ENCODE results near the gene TCTN3. TPM values are rescaled to one million over a fixed set of nuclear protein-coding genes. Genes with fewer than 3 reads are reported as not detected.

TCTN3 gene
- total and polyA plus RNA-seq, 10 of the 15 experiments (the other 5 are each of a cell fraction or from before 2014, with no cell fraction given) = 20.0 to 48.7 (median 29.1) TPM

- Histone ChIP-seq H3K9ac (ENCODE audit: control insufficient read depth, insufficient read depth, low read length) (no peak overlapping the region), H3K36me3 (ENCODE audit: control insufficient read depth in 2 of 2, insufficient read depth in 2 of 2, low read length in 1 of 2) (peaks cover 8 to 30% of the 10 kb centered on the region in 2 experiments), H3K27ac (ENCODE audit: control insufficient read depth, insufficient read depth) (no peak overlapping the region), H3K9me3 (replicated peaks; ENCODE audit: control insufficient read depth, insufficient read depth, low read length) (peaks cover 8% of the 10 kb centered on the region; the same call in 2 of the 3 replicates), H4K20me1 (ENCODE audit: control insufficient read depth, insufficient read depth) (no peaks in the 10 kb centered on the region), H3K27me3 (replicated peaks in 1 of 2; ENCODE audit: control insufficient read depth in 2 of 2, insufficient read depth in 2 of 2, low read length in 1 of 2) (no peaks in the 10 kb centered on the region), H3K79me2 (ENCODE audit: control insufficient read depth, insufficient read depth, low read length) (peaks cover 19% of the 10 kb centered on the region), H2AFZ (ENCODE audit: control insufficient read depth, low read depth, low read length) (no peak overlapping the region), H3K4me3 (no peak overlapping the region), H3K4me1 (ENCODE audit: control insufficient read depth, insufficient read depth, low read length) (peaks cover 2% of the 10 kb centered on the region; the same call in 1 of the 2 replicates), H3K4me2 (ENCODE audit: control insufficient read depth, insufficient read depth) (no peak overlapping the region)
- ATAC-seq (no peak), FAIRE-seq (no peak), DNase-seq (ENCODE audit: low read depth, low spot score) (no peak)
- intact Hi-C loops (cut with micrococcal nuclease; ENCODE audit: unreplicated experiment) = no loop called here
- TF ChIP-seq RELA (IDR thresholded peaks at IDR 0.05; ENCODE audit: borderline replicate concordance, partially characterized antibody) (no peak), MXI1 (IDR thresholded peaks at IDR 0.05; ENCODE audit: low read depth, low read length) (no peak), SP1 (IDR thresholded peaks at IDR 0.05; ENCODE audit: low read depth, low read length) (no peak), ATF7 (IDR thresholded peaks at IDR 0.05; ENCODE audit: low read depth) (no peak)
- BruUV-seq (replicated peaks) = no TSS peak
- SMC1A ChIA-PET (ENCODE audit: uncharacterized antibody, unreplicated experiment) = interaction anchor here (0.8 to 1.0 kb wide), 2 partner anchors 13 to 43 kb away, joined by 3 read pairs; partner anchors contain the start of gene TCTN3
- RAD21 ChIA-PET (ENCODE audit: unreplicated experiment) = no interaction called here
- in situ Hi-C loops (cut with MboI) = no loop called here
- WGBS (ENCODE audit: insufficient coverage, insufficient replicate concordance, low lambda C conversion rate, missing lambda C conversion rate) = 92% methylated on average over 2 of the region's 2 CpGs
- POLR2A ChIA-PET = no interaction called here
- CTCF ChIA-PET = no interaction called here
Observed at GRCh38 chr10:95650232-95650631, 43.5 kb downstream of the TCTN3 start.

DNA sequence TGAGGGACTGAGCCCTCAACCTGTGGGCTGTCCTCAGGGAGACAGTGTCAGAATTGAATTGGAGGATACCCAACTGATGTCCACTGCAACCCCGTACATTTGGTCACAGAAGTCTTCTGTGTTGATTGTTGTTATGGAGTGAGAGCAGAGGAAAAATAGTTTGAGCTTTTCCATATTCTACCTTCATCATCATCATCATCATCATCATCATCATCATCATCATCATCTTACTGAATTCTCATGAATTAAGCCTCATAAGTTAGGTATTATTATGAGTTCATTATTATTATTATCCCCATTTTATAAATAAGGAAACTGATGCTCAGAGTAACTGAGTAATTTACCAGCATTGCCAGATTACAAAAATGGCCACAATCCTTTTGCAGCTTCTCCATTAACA is 45.6 kb downstream of the TCTN3 start:
- POLR2A ChIA-PET = no interaction called here
- Histone ChIP-seq H2AFZ (ENCODE audit: control insufficient read depth, low read depth, low read length) (no peak overlapping the region), H3K9me3 (replicated peaks; ENCODE audit: control insufficient read depth, insufficient read depth, low read length) (peaks cover 8% of the 10 kb centered on the region; the same call in 2 of the 3 replicates), H3K9ac (ENCODE audit: control insufficient read depth, insufficient read depth, low read length) (no peak overlapping the region), H3K4me3 (no peak overlapping the region), H3K36me3 (ENCODE audit: control insufficient read depth in 2 of 2, insufficient read depth in 2 of 2, low read length in 1 of 2) (peaks cover 8 to 34% of the 10 kb centered on the region in 2 experiments), H3K4me1 (ENCODE audit: control insufficient read depth, insufficient read depth, low read length) (no peaks in the 10 kb centered on the region; the same call in 1 of the 2 replicates), H3K27me3 (replicated peaks in 1 of 2; ENCODE audit: control insufficient read depth in 2 of 2, insufficient read depth in 2 of 2, low read length in 1 of 2) (no peaks in the 10 kb centered on the region), H4K20me1 (ENCODE audit: control insufficient read depth, insufficient read depth) (no peaks in the 10 kb centered on the region; the same call in 1 of the 2 replicates), H3K27ac (ENCODE audit: control insufficient read depth, insufficient read depth) (no peak overlapping the region), H3K4me2 (ENCODE audit: control insufficient read depth, insufficient read depth) (no peak overlapping the region), H3K79me2 (ENCODE audit: control insufficient read depth, insufficient read depth, low read length) (peaks cover under 1% of the 10 kb centered on the region)
- in situ Hi-C loops (cut with MboI) = no loop called here
- BruUV-seq (replicated peaks) = no TSS peak
- RAD21 ChIA-PET (ENCODE audit: unreplicated experiment) = no interaction called here
- ATAC-seq = no peak
- intact Hi-C loops (cut with micrococcal nuclease; ENCODE audit: unreplicated experiment) = no loop called here
- 100% methylated on average over 1 of the region's 1 CpG for WGBS (ENCODE audit: insufficient coverage, insufficient replicate concordance, low lambda C conversion rate, missing lambda C conversion rate)
- SMC1A ChIA-PET (ENCODE audit: uncharacterized antibody, unreplicated experiment) = interaction anchor here (0.9 kb wide), 1 partner anchor 14 kb away, joined by 3 read pairs; no protein-coding TSS in a partner anchor
- CTCF ChIA-PET = interaction anchor here (1.1 to 1.2 kb wide), 3 partner anchors 46 to 274 kb away, joined by 3 to 4 read pairs (median 3); partner anchors contain the start of gene TCTN3
- no peak for DNase-seq (ENCODE audit: low read depth, low spot score)
- FAIRE-seq = no peak
- TF ChIP-seq POLR2AphosphoS5 (IDR thresholded peaks at IDR 0.05; ENCODE audit: low read length) (no peak), GABPA (IDR thresholded peaks at IDR 0.05; ENCODE audit: low read depth) (no peak), NFXL1 (IDR thresholded peaks at IDR 0.05; ENCODE audit: borderline replicate concordance) (no peak), ZBTB11 (CRISPR knock-in tag; IDR thresholded peaks at IDR 0.05) (no peak), ZNF274 (IDR thresholded peaks at IDR 0.05; ENCODE audit: insufficient read depth, insufficient read length) (no peak), DPF2 (IDR thresholded peaks at IDR 0.05) (no peak), YBX1 (IDR thresholded peaks at IDR 0.05) (no peak), MXI1 (IDR thresholded peaks at IDR 0.05; ENCODE audit: low read depth, low read length) (no peak), CHD2 (IDR thresholded peaks at IDR 0.05; ENCODE audit: borderline replicate concordance, low read depth, low read length) (no peak), MEF2B (IDR thresholded peaks at IDR 0.05; ENCODE audit: partially characterized antibody, poor library complexity, severe bottlenecking) (no peak), RFX5 (IDR thresholded peaks at IDR 0.05; ENCODE audit: low read depth, low read length) (no peak), SIN3A (IDR thresholded peaks at IDR 0.05; ENCODE audit: low read depth, low read length) (no peak), SUPT20H (IDR thresholded peaks at IDR 0.05; ENCODE audit: borderline replicate concordance, control insufficient read depth, low read depth, low read length) (no peak)

Measured in GM12878 (cell line).